H9 (cell line): ENCODE measurements around the gene TRIM9. TPM values are rescaled to one million over a fixed set of nuclear protein-coding genes. Genes with fewer than 3 reads are reported as not detected.

Source experiments
- DNase-seq: peaks from one replicate; pipeline ENCODE4 v3.0.0-alpha.2; 2017
- H2AFZ ChIP-seq: one replicate; pipeline ENCODE4 v1.6.1; 2013; ENCODE audit warnings: mild to moderate bottlenecking, low read length, control low read depth, moderate library complexity
- H2AK5ac ChIP-seq: 2 replicates; pipeline ENCODE4 v1.6.1; 2013; ENCODE audit warnings: low read length, control low read depth, mixed read lengths; ENCODE audit not compliant: insufficient read length
- H2BK120ac ChIP-seq: one replicate; pipeline ENCODE4 v1.6.1; 2013; ENCODE audit warnings: low read depth, mild to moderate bottlenecking, low read length, control low read depth, inconsistent platforms; ENCODE audit not compliant: poor library complexity, severe bottlenecking
- H2BK12ac ChIP-seq: 2 replicates; pipeline ENCODE4 v1.6.1; 2013; ENCODE audit warnings: low read length, control low read depth, mixed read lengths, low read depth; ENCODE audit not compliant: insufficient read length
- H2BK15ac ChIP-seq: 2 replicates; pipeline ENCODE4 v1.6.1; 2013; ENCODE audit warnings: low read depth, low read length, control low read depth
- H2BK20ac ChIP-seq: one replicate; pipeline ENCODE4 v1.6.1; 2013; ENCODE audit warnings: low read depth, mild to moderate bottlenecking, low read length, control low read depth, inconsistent platforms; ENCODE audit not compliant: poor library complexity, severe bottlenecking
- H2BK5ac ChIP-seq: 2 replicates; pipeline ENCODE4 v1.6.1; 2013; ENCODE audit warnings: low read length, control low read depth, mixed read lengths; ENCODE audit not compliant: insufficient read length
- H3K14ac ChIP-seq: 2 replicates; pipeline ENCODE4 v1.6.1; 2013; ENCODE audit warnings: low read length, control low read depth; ENCODE audit not compliant: insufficient read depth
- H3K18ac ChIP-seq: 2 replicates; pipeline ENCODE4 v1.6.1; 2013; ENCODE audit warnings: low read depth, mild to moderate bottlenecking, mixed read lengths, low read length, control low read depth; ENCODE audit not compliant: insufficient read length
- H3K23ac ChIP-seq: 2 replicates; pipeline ENCODE4 v1.6.1; 2013; ENCODE audit warnings: low read length, control low read depth, mixed read lengths, low read depth; ENCODE audit not compliant: insufficient read length
- H3K23me2 ChIP-seq: 2 replicates; pipeline ENCODE4 v1.6.1; 2013; ENCODE audit warnings: low read depth, mild to moderate bottlenecking, mixed read lengths, low read length, control low read depth; ENCODE audit not compliant: insufficient read length, poor library complexity, severe bottlenecking
- H3K27ac ChIP-seq: 2 replicates; pipeline ENCODE4 v1.5.1; 2013; ENCODE audit warnings: low read length, control low read depth, mixed read lengths, low read depth; ENCODE audit not compliant: insufficient read length
- H3K27me3 ChIP-seq: 2 replicates; pipeline ENCODE4 v1.6.1; 2013; ENCODE audit warnings: low read length, control low read depth, inconsistent platforms; ENCODE audit not compliant: insufficient read depth
- H3K4ac ChIP-seq: 2 replicates; pipeline ENCODE4 v1.6.1; 2013; ENCODE audit warnings: low read depth, mild to moderate bottlenecking, control low read depth, inconsistent platforms, low read length, moderate library complexity
- H3K4me1 ChIP-seq: 2 replicates; pipeline ENCODE4 v1.6.1; 2013; ENCODE audit warnings: low read length, control low read depth, inconsistent platforms; ENCODE audit not compliant: insufficient read depth
- H3K4me2 ChIP-seq: 2 replicates; pipeline ENCODE4 v1.6.1; 2013; ENCODE audit warnings: low read length, control low read depth, mixed read lengths; ENCODE audit not compliant: insufficient read length, insufficient read depth
- H3K56ac ChIP-seq: 2 replicates; pipeline ENCODE4 v1.6.1; 2013; ENCODE audit warnings: low read depth, mild to moderate bottlenecking, mixed read lengths, low read length, control low read depth; ENCODE audit not compliant: insufficient read length
- H3K79me1 ChIP-seq: 2 replicates; pipeline ENCODE4 v1.6.1; 2013; ENCODE audit warnings: low read depth, mild to moderate bottlenecking, moderate library complexity, low read length, control low read depth, inconsistent platforms; ENCODE audit not compliant: insufficient read depth, poor library complexity, severe bottlenecking
- H3K79me2 ChIP-seq: 2 replicates; pipeline ENCODE4 v1.6.1; 2013; ENCODE audit warnings: low read length, control low read depth, inconsistent platforms; ENCODE audit not compliant: insufficient read depth
- H3K9ac ChIP-seq: 2 replicates; pipeline ENCODE4 v1.6.1; 2013; ENCODE audit warnings: low read length, control low read depth, mixed read lengths; ENCODE audit not compliant: insufficient read length; ENCODE audit errors: extremely low read depth
- H3K9me3 ChIP-seq: one replicate; pipeline ENCODE4 v1.6.1; 2013; ENCODE audit warnings: low read depth, low read length, inconsistent platforms; ENCODE audit not compliant: control insufficient read depth
- H3T11ph ChIP-seq: one replicate; pipeline ENCODE4 v1.6.1; 2013; ENCODE audit warnings: mild to moderate bottlenecking, low read length, control low read depth, inconsistent platforms
- H4K20me1 ChIP-seq: one replicate; pipeline ENCODE4 v1.6.1; 2013; ENCODE audit not compliant: control insufficient read depth, insufficient read length, insufficient read depth
- H4K5ac ChIP-seq: 2 replicates; pipeline ENCODE4 v1.6.1; 2013; ENCODE audit warnings: low read depth, mild to moderate bottlenecking, mixed read lengths, low read length, control low read depth; ENCODE audit not compliant: insufficient read length
- H4K8ac ChIP-seq: replicated peaks from 2 replicates; pipeline ENCODE4 v1.6.1; 2013; ENCODE audit warnings: low read length, control low read depth, mixed read lengths, low read depth; ENCODE audit not compliant: insufficient read length
- H4K91ac ChIP-seq: 2 replicates; pipeline ENCODE4 v1.6.1; 2013; ENCODE audit warnings: low read depth, mild to moderate bottlenecking, moderate library complexity, mixed read lengths, low read length, control low read depth; ENCODE audit not compliant: insufficient read length
- H3K27ac Mint-ChIP-seq, 3 experiments: 2 replicates in 2 of 3; 3 replicates in 1 of 3; pipeline ENCODE4 v1.8.0; 2020 to 2021; ENCODE audit warnings: mixed read lengths in 3 of 3, mild to moderate bottlenecking in 1 of 3, moderate library complexity in 1 of 3
- H3K27me3 Mint-ChIP-seq: 2 replicates; pipeline ENCODE4 v1.8.0; 2021; ENCODE audit warnings: low read depth, mild to moderate bottlenecking, moderate library complexity, mixed read lengths
- H3K36me3 Mint-ChIP-seq, 3 experiments: 2 replicates in 2 of 3; 3 replicates in 1 of 3; pipeline ENCODE4 v1.8.0; 2020 to 2021; ENCODE audit warnings: low read depth in 3 of 3, mixed read lengths in 3 of 3; ENCODE audit not compliant: insufficient read depth in 1 of 3
- H3K4me1 Mint-ChIP-seq, 2 experiments: 2 replicates each; pipeline ENCODE4 v1.8.0; 2020; ENCODE audit warnings: mixed read lengths in 2 of 2
- H3K4me3 Mint-ChIP-seq, 2 experiments: 2 replicates in 1 of 2; 3 replicates in 1 of 2; pipeline ENCODE4 v1.8.0; 2020 to 2021; ENCODE audit warnings: mild to moderate bottlenecking in 2 of 2, mixed read lengths in 2 of 2, moderate library complexity in 1 of 2
- H3K9me3 Mint-ChIP-seq, 2 experiments: 2 replicates in 1 of 2; 3 replicates in 1 of 2; pipeline ENCODE4 v1.8.0; 2020; ENCODE audit warnings: mild to moderate bottlenecking in 2 of 2, mixed read lengths in 2 of 2, moderate library complexity in 1 of 2
- WGBS: extraction: QIAGEN DNeasy Blood & Tissue Kit; methylation state at CpG from one replicate; pipeline ENCODE4 v1.1.7; 2013; ENCODE audit warnings: missing lambda C conversion rate, low lambda C conversion rate, mixed read lengths; ENCODE audit not compliant: insufficient read length; ENCODE audit errors: extremely low coverage; 5-methylcytosine and 5-hydroxymethylcytosine counted together
- total RNA-seq: library from RNA; stranded (reverse); gene quantifications from 2 replicates; pipeline ENCODE4 v1.2.1, GENCODE V29; 2021
- TF ChIP-seq, protein P1 (sequence below): fragments of 200-600 bp; sonication (generic); conservative IDR thresholded peaks from 3 replicates; pipeline ENCODE4 v1.8.0; 2021; ENCODE audit warnings: antibody characterized with exemption, mild to moderate bottlenecking

TRIM9 gene
- total RNA-seq, 1 experiment from 2014 or later = 0.98 TPM

DNA sequence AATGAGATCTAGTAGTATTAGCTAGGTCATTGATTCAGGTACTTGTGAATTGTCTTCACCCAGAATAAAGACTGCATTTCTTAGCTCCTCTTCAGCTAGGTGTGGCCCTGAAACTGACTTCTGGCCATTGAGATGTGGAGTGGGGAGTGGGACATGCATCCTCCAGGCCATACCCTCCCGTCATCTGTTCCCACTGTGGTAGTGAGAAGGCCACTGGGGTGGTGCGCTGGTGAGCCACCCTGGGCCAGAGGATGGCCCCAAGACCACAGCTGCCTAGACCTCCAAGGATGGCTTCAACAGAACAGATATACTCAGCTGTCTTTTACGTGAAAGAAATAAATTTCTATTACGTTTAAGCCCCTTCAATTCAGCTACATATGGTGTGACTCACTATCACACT is 36.5 kb downstream of the TRIM9 start:
- no peak overlapping the region for H3K27ac ChIP-seq
- H4K91ac ChIP-seq = no peak overlapping the region
- no peak overlapping the region for H2BK15ac ChIP-seq
- H3K27me3 ChIP-seq = no peaks in the 10 kb centered on the region
- H3K79me1 ChIP-seq = no peaks in the 10 kb centered on the region
- H2BK12ac ChIP-seq = no peak overlapping the region
- no peaks in the 10 kb centered on the region for H4K20me1 ChIP-seq
- DNase-seq = no peak
- no peak overlapping the region for H3K23ac ChIP-seq
- H3K4ac ChIP-seq = no peak overlapping the region
- H3K9me3 ChIP-seq = no peaks in the 10 kb centered on the region
- H3K4me2 ChIP-seq = no peak overlapping the region
- no peak overlapping the region for H3T11ph ChIP-seq
- no peak overlapping the region for H2BK20ac ChIP-seq
- TF ChIP-seq, protein P1, sequence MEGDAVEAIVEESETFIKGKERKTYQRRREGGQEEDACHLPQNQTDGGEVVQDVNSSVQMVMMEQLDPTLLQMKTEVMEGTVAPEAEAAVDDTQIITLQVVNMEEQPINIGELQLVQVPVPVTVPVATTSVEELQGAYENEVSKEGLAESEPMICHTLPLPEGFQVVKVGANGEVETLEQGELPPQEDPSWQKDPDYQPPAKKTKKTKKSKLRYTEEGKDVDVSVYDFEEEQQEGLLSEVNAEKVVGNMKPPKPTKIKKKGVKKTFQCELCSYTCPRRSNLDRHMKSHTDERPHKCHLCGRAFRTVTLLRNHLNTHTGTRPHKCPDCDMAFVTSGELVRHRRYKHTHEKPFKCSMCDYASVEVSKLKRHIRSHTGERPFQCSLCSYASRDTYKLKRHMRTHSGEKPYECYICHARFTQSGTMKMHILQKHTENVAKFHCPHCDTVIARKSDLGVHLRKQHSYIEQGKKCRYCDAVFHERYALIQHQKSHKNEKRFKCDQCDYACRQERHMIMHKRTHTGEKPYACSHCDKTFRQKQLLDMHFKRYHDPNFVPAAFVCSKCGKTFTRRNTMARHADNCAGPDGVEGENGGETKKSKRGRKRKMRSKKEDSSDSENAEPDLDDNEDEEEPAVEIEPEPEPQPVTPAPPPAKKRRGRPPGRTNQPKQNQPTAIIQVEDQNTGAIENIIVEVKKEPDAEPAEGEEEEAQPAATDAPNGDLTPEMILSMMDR = no peak
- no peak overlapping the region for H3K18ac ChIP-seq
- no peak overlapping the region for H2AK5ac ChIP-seq
- Mint-ChIP-seq H3K36me3 (peaks cover 0 to 10% (median 2%) of the 10 kb centered on the region in 3 experiments; a peak in 2 of 7 replicates), H3K27me3 (no peaks in the 10 kb centered on the region), H3K4me3 (no peak overlapping the region), H3K27ac (0 out of 7 replicates have a peak overlapping the region, but pooled peaks of 1 of the 3 experiments have one; percentile 53), H3K9me3 (peaks cover 0 to 11% of the 10 kb centered on the region in 2 experiments; a peak in 2 of 5 replicates), H3K4me1 (no peaks in the 10 kb centered on the region)
- no CpG with 5 or more reads among the region's 4 CpGs for WGBS
- no peak overlapping the region for H4K8ac ChIP-seq
- H3K23me2 ChIP-seq = no peaks in the 10 kb centered on the region
- H2BK5ac ChIP-seq = no peak overlapping the region
- no peak overlapping the region for H4K5ac ChIP-seq
- H2BK120ac ChIP-seq = no peak overlapping the region
- H3K56ac ChIP-seq = no peak overlapping the region
- H2AFZ ChIP-seq = no peak overlapping the region
- no peak overlapping the region for H3K14ac ChIP-seq
- H3K4me1 ChIP-seq = no peaks in the 10 kb centered on the region
- no peaks in the 10 kb centered on the region for H3K79me2 ChIP-seq
- H3K9ac ChIP-seq = no peak overlapping the region
